GM21423 (cell line): ENCODE measurements around the gene IGSF22.

ENCODE experiments used
- ATAC-seq: cut with Tn5 transposase; IDR thresholded peaks from one replicate; pipeline ENCODE4 v1.9.1; 2021; ENCODE audit warnings: mild to moderate bottlenecking, moderate library complexity; ENCODE audit not compliant: unreplicated experiment

Gene IGSF22

GRCh38 chr11:18745251-18745650 is 19.3 kb upstream of the IGSF22 start:
- ATAC-seq, result no peak

- ATAC-seq, result no peak
Measured at GRCh38 chr11:18743900-18744514, 18.0 kb upstream of the IGSF22 start.

DNA sequence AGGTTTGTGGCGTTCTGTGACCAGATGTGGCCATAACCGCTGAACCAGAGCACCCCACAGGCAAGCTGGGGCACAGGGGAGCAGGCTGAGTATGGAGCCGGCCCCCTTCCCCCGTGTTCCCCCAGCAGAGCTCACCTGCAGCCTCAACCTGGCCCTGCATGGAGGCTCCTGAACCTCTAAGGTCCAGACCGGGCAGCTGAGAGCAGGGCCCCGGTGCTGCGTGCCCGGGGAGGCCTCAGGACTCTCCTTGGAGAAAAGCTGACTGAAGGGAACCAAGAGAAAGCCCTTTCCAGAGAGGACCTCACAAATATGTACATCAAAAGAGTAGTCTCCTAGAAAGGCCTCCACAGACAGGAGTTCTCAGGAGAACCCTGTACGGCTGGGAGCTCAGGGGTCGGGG is 17.4 kb upstream of the IGSF22 start:
- no peak for ATAC-seq

DNA sequence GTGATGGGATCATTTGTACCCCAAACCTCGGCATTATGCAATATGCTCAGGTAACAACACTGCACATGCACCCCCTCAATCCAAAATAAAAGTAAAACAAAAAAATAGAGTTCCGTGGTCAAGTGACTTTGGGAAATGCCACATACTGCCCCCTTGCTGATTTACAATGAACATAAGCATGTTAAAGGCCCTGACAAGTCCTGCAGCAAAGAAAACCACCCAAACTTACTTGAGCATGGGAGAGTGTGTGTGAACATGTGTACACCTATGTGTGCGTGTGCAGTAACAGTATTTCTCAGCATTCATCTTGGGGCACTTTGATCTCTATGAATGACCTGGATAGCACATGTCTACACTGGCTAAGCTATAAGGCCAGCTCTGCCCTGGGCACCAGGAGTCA is 15.8 kb upstream of the IGSF22 start:
- ATAC-seq, result no peak

DNA sequence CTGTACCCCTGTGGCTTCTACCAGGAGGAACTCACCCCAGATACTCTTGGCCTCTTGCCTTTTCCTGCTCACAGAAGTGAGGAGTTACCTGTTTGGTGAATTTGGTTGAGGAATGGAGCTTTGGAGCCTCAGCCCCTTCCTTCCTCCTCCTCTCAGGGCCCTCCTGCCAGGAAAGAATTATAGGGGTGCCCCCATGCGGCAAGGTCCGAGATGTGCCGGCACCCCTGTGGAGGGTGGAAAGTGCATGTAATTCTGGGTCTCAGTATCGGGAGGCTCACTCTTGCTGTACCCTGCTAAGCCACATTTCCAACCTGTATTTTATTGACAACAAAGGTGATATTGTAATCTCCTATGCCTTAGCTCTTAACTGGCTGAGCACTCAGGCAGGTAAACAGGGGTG is 13.7 kb upstream of the IGSF22 start:
- no peak for ATAC-seq

- ATAC-seq, result no peak
Measured at GRCh38 chr11:18737642-18738041, 11.7 kb upstream of the IGSF22 start.

DNA sequence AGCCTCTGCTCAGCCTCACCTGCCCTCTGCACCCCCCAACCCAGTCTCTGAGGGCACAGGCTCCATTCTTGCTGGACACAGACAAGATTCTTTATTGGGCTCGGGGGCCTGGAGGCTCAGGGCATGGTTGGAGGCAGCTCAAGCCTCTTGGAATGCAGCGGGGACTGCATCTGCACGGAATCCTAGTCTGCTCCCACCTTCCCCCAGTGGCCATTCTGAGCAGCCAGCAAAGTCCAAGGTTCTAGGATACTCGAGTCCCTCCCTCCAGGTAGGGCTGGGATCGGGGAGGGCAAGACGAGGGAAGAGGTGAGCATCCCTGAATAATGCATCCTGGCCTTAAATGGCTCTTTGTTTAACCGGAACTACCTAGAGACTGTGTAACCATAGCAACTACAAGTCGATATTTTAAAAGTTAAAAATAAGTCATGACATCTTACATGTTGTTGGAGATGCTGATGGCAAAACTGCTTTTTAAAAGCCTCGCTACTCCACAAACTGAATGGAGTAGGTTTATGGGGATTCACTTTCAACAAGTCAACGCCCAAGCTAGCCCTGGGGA is 10.7 kb upstream of the IGSF22 start:
- no peak for ATAC-seq

GRCh38 chr11:18733202-18733601 is 7.2 kb upstream of the IGSF22 start:
- no peak for ATAC-seq

- ATAC-seq, result no peak
Measured at GRCh38 chr11:18731949-18732821, 6.2 kb upstream of the IGSF22 start.

- ATAC-seq, result no peak
Measured at GRCh38 chr11:18731441-18731840, 5.5 kb upstream of the IGSF22 start.

DNA sequence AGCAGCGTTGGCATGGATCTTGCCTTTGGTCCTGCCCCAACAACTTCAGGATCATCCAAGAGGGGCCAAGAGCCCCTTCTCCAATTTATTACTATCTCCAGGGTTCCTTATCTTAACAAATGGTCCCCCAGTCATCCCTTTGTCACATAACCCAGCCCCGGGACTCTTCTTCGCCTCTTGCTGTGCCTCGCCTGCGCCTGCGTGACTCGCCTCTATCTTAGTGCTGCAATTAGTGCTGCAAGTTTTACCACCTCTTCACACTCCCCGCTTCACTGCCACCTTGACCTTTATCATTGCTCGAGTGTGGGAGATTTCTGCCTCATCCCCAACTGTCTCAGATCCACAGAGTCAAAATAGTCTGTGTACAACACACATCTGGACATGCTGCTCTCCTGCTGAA is 4.0 kb upstream of the IGSF22 start:
- ATAC-seq, result no peak

DNA sequence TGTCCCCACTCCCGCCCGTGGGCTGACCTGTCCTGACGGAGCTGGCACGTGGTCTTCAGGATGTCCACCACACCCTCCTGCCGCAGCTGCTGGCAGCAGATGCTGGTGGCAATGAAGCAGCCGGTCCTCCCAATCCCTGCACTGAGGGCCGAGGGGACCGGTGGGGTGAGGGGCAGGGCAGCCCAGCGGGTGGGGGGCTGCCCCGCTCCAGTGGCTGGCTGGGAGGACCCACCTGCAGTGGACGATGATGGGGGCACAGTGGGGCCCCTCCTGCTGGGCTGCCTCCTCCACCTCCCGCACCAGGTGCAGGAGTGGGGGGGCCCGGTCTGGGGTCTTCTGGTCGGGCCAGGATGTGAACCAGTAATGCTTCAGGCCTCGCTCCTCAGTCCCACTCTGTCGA is 3.4 kb upstream of the IGSF22 start:
- no peak for ATAC-seq

GRCh38 chr11:18728658-18729057 is 2.7 kb upstream of the IGSF22 start:
- no peak for ATAC-seq

DNA sequence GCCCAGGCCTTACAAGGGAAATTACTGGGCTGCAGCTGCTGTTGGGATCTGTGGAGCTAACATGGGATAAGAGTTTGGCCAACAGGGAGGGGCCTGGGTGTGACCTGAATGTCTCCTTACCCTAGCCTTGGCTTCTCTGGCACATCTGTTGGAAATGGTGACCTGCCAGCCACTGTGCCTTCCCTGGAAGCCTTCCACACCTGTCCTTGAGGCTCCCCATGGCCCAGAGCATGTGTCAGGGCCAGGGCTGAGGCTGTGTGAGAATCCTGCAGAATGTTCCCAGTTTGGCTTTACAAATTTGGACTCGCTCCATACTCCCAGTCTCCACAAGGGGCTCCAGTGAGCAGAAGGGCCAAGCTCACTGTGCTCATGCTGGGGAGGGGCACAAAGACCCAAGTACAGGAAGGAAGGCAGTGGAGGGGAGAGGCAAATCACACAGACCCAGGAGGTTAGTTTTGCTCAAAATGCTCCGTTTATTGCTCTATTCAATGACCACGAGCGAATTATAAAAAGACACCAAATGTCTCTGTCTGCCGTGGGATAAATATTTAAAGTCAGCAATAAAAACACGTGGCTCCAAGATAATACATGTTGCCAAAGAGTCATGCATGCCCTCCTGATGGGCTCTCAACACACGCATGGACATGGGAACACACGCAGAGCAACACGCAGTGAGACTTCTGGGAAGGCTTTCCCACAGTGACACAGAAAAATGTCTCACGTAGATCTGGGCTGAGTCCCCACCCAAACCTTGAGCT is 1.7 kb upstream of the IGSF22 start:
- peak; percentile 63 for ATAC-seq

DNA sequence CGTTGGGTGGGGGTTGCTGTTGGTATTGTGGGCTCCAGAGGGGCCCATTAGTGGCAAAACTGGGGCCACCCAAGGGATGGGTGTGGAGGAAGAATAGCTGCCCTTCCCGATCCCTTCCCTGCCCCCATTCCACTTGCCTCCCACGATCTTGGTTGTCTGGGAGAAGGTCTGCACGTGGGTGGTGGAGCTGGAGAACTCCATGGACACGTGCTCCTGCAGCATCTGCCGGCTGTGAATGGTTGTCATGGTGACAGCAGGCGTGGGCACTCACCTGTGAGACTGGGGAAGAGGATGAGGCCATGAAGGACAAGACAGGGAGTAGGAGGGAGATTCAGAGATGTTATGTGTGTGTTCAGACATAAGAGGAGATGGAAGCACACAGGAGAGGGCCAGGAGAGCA is 2.0 kb downstream of the IGSF22 start:
- ATAC-seq, result no peak

GRCh38 chr11:18722293-18722637 is 3.7 kb downstream of the IGSF22 start:
- ATAC-seq, result no peak

- peak; percentile 68 for ATAC-seq
Measured at GRCh38 chr11:18721561-18722292, 4.3 kb downstream of the IGSF22 start.

- ATAC-seq, result peak; percentile 60
Measured at GRCh38 chr11:18720808-18721560, 5.0 kb downstream of the IGSF22 start.

- no peak for ATAC-seq
Measured at GRCh38 chr11:18720091-18720807, 5.7 kb downstream of the IGSF22 start.

- no peak for ATAC-seq
Measured at GRCh38 chr11:18715476-18715875, 10.5 kb downstream of the IGSF22 start.
